AG04450 (cell line): ENCODE measurements around the gene C1orf87. TPM values are rescaled to one million over a fixed set of nuclear protein-coding genes. Genes with fewer than 3 reads are reported as not detected.

ENCODE experiments used
- CTCF ChIA-PET: fragments of 300-600, 350-600 bp; formaldehyde crosslinking; extraction: SDS; loops from one replicate; lab custom pipeline; 2022; ENCODE audit warnings: antibody characterized with exemption, inconsistent platforms; lab: Charles Lee
- POLR2A ChIA-PET: fragments of 350-600 bp; formaldehyde crosslinking; extraction: SDS; loops from one replicate; lab custom pipeline; 2021; ENCODE audit warnings: antibody characterized with exemption, inconsistent platforms; lab: Yijun Ruan, JAX
- DNase-seq: peaks from one replicate; pipeline ENCODE4 v3.0.0-alpha.2; 2011; ENCODE audit warnings: low read depth, low spot score
- H3K27ac ChIP-seq: one replicate; pipeline ENCODE4 v1.5.1; 2012; ENCODE audit warnings: low read depth, low read length, control low read depth
- H3K27me3 ChIP-seq: one replicate; pipeline ENCODE4 v1.6.0; 2012; ENCODE audit warnings: low read length; ENCODE audit not compliant: control insufficient read depth, insufficient read depth
- H3K4me3 ChIP-seq: 2 replicates; pipeline ENCODE4 v1.5.1; 2011; ENCODE audit warnings: mild to moderate bottlenecking, low read depth, low read length, control low read depth
- H3K9me3 ChIP-seq: 2 replicates; pipeline ENCODE4 v1.5.1; 2012; ENCODE audit warnings: low read length; ENCODE audit not compliant: control insufficient read depth, insufficient read depth
- CTCF ChIP-seq: IDR thresholded peaks from 2 replicates; pipeline ENCODE4 v1.5.1; 2011; ENCODE audit warnings: low read depth, low read length, control low read depth, inconsistent platforms
- polyA plus RNA-seq: library from polyadenylated mRNA; depleted of rRNA; stranded (reverse); fragments of >200 nt; gene quantifications from 2 replicates; pipeline ENCODE4 v1.2.3, GENCODE V29; 2011

C1orf87 gene
- polyA plus RNA-seq, 1 experiment: not detected

DNA sequence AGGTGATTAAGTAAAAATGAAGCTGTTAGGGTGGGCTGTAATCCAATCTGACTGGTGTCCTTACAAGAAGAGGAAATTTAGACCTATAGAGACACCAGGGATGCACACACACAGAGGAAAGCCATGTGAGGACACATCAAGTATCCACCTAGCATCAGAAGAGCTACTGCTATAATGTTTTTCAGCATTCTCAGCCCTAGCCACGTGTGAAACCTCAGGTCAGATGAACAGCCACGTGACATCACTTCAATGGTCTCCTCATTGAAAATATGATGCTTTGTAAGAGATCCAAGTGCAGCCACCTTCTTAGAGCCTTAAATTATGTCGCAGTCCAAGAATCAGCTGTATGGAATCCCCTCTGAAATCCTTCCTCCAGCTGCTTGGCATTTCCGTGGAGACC lies 65.1 kb downstream of the C1orf87 start:
- Histone ChIP-seq H3K27ac (no peak overlapping the region), H3K4me3 (no peak overlapping the region), H3K9me3 (no peaks in the 10 kb centered on the region), H3K27me3 (no peaks in the 10 kb centered on the region)
- ChIA-PET POLR2A (no interaction called here), CTCF (interaction anchor here (3.4 kb wide), 1 partner anchor 37 kb away, joined by 16 read pairs; no protein-coding TSS in a partner anchor)
- TF ChIP-seq CTCF: no peak
- DNase-seq: no peak

DNA sequence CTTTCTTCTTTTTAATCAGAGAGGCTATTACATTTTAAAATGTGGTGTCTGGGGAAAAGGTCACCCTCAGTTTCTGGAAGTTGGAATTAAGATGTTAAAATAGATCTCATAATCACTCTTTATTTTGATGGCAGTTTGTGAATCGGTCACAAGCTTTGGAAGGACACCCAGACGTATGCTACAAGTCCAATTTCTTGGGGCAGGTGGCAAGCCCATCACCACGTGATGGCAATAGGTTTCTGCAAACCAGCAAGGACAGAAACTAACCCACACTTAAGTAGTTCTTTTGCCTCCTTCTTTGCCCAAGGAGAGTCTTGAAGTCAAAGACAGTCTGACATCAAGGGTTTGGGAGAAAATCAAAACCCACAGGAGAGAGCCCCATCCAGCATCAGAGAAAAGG lies 72.9 kb downstream of the C1orf87 start:
- Histone ChIP-seq H3K27ac (no peak overlapping the region), H3K4me3 (no peak overlapping the region), H3K27me3 (no peaks in the 10 kb centered on the region), H3K9me3 (no peaks in the 10 kb centered on the region)
- DNase-seq: no peak
- ChIA-PET POLR2A (no interaction called here), CTCF (no interaction called here)
- no peak for TF ChIP-seq CTCF

GRCh38 chr1:59999746-60000145 lies 73.8 kb downstream of the C1orf87 start:
- DNase-seq: no peak

GRCh38 chr1:59999006-59999405 lies 74.6 kb downstream of the C1orf87 start:
- Histone ChIP-seq H3K9me3 (no peaks in the 10 kb centered on the region), H3K27ac (no peak overlapping the region), H3K27me3 (no peaks in the 10 kb centered on the region), H3K4me3 (no peak overlapping the region)
- no peak for TF ChIP-seq CTCF
- no peak for DNase-seq
- POLR2A ChIA-PET: no interaction called here
- CTCF ChIA-PET: interaction anchor here (0.7 kb wide), 1 partner anchor 23 kb away, joined by 3 read pairs; no protein-coding TSS in a partner anchor

More at GRCh38 chr1:59999746-60000145, 73.8 kb downstream of the C1orf87 start:
- CTCF ChIA-PET: interaction anchor here (0.7 kb wide), 1 partner anchor 23 kb away, joined by 3 read pairs; no protein-coding TSS in a partner anchor
- no peak overlapping the region for H3K4me3 ChIP-seq
- TF ChIP-seq CTCF: no peak
- H3K27me3 ChIP-seq: no peaks in the 10 kb centered on the region
- H3K27ac ChIP-seq: no peak overlapping the region
- POLR2A ChIA-PET: no interaction called here
- H3K9me3 ChIP-seq: no peaks in the 10 kb centered on the region

DNA sequence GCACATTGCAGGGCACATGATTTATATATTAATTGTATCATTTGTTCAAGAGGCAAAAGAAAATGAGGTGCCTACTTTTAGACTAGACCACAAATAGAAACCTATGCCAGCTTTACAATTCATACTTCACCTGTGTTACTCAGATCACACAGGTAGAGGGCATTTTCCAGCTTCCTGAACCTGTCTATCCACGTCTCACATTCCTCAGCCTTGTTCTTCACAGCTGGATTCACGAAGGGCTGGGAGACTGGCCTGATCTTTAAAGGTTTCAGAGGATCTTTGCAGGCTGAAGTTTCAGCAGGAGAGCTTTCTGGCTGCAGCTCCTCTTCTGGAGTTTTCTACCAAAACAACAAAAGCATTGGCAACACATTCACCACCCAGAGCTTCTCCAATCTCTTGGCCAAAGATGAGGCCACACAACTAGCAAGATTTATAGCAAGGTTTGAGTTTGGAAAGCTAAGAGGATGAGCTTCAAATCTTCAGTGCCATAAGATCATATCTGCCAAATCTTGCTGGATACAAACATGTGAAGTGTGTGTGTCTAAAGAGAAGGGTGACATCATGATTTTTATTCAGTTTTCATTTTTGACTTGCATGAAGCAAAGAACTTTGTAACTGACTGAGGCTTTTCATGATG lies 76.0 kb downstream of the C1orf87 start:
- CTCF ChIA-PET: interaction anchor here (1.4 kb wide), 1 partner anchor 50 kb away, joined by 3 read pairs; no protein-coding TSS in a partner anchor
- Histone ChIP-seq H3K27ac (no peak overlapping the region), H3K9me3 (no peaks in the 10 kb centered on the region), H3K27me3 (no peaks in the 10 kb centered on the region), H3K4me3 (no peak overlapping the region)
- no peak for TF ChIP-seq CTCF
- POLR2A ChIA-PET: no interaction called here
- no peak for DNase-seq
